ENCODE measurements around the gene THRB.

GRCh38 chr3:24174614-24175013 lies 320.0 kb downstream of the THRB start:
- TF ChIP-seq POLR2A (IDR thresholded peaks at IDR 0.05): no peak
- TF ChIP-seq CTCF (IDR thresholded peaks at IDR 0.05): no peak
- TF ChIP-seq POLR2AphosphoS5 (IDR thresholded peaks at IDR 0.05): no peak
